ENCODE measurements around the gene ANO4.
"Not testable (repeated sequence)": the region's sequence is repeated elsewhere in the genome, so short reads cannot be mapped to it uniquely, and the experiment has no call there.

The ANO4 gene

GRCh38 chr12:101097829-101098580 is 303.4 kb downstream of the ANO4 start:
- DNase-seq = no peak

- DNase-seq = no peak
Measured at GRCh38 chr12:101107032-101107763, 312.6 kb downstream of the ANO4 start.

- DNase-seq = no peak
Measured at GRCh38 chr12:101108130-101108529, 313.6 kb downstream of the ANO4 start.

GRCh38 chr12:101110866-101111265 is 316.3 kb downstream of the ANO4 start:
- peak in 2 of 14 donors; percentile 4 to 7 for DNase-seq

GRCh38 chr12:101111441-101111840 is 316.9 kb downstream of the ANO4 start:
- no peak for DNase-seq

GRCh38 chr12:101115326-101115725 is 320.8 kb downstream of the ANO4 start:
- no peak for DNase-seq

GRCh38 chr12:101116911-101117310 is 322.3 kb downstream of the ANO4 start:
- no peak for DNase-seq

- no peak for DNase-seq
Measured at GRCh38 chr12:101117842-101118241, 323.3 kb downstream of the ANO4 start.

GRCh38 chr12:101127521-101128219 is 333.1 kb downstream of the ANO4 start:
- DNase-seq = no peak

- DNase-seq = not testable (repeated sequence)
Measured at GRCh38 chr12:101145777-101146431, 351.3 kb downstream of the ANO4 start.

GRCh38 chr12:101165319-101165718 is 370.7 kb downstream of the ANO4 start:
- no peak for DNase-seq

- DNase-seq = no peak
Measured at GRCh38 chr12:101166866-101167265, 372.3 kb downstream of the ANO4 start.

- no peak for DNase-seq
Measured at GRCh38 chr12:101168001-101168400, 373.4 kb downstream of the ANO4 start.

- DNase-seq = no peak
Measured at GRCh38 chr12:101172316-101172715, 377.7 kb downstream of the ANO4 start.

- DNase-seq = no peak
Measured at GRCh38 chr12:101173197-101173749, 378.7 kb downstream of the ANO4 start.

- DNase-seq = no peak
Measured at GRCh38 chr12:101174541-101174940, 380.0 kb downstream of the ANO4 start.

Measured in C1 segment of cervical spinal cord (tissue), 14 donors.